HG03108 (cell line): ENCODE measurements around the gene SLC5A11.
"Not testable (repeated sequence)": the region's sequence is repeated elsewhere in the genome, so short reads cannot be mapped to it uniquely, and the experiment has no call there.

Experiments
- ATAC-seq: cut with Tn5 transposase; IDR thresholded peaks from one replicate; pipeline ENCODE4 v1.9.1; 2021; ENCODE audit warnings: moderate library complexity; ENCODE audit not compliant: unreplicated experiment

SLC5A11 gene

DNA sequence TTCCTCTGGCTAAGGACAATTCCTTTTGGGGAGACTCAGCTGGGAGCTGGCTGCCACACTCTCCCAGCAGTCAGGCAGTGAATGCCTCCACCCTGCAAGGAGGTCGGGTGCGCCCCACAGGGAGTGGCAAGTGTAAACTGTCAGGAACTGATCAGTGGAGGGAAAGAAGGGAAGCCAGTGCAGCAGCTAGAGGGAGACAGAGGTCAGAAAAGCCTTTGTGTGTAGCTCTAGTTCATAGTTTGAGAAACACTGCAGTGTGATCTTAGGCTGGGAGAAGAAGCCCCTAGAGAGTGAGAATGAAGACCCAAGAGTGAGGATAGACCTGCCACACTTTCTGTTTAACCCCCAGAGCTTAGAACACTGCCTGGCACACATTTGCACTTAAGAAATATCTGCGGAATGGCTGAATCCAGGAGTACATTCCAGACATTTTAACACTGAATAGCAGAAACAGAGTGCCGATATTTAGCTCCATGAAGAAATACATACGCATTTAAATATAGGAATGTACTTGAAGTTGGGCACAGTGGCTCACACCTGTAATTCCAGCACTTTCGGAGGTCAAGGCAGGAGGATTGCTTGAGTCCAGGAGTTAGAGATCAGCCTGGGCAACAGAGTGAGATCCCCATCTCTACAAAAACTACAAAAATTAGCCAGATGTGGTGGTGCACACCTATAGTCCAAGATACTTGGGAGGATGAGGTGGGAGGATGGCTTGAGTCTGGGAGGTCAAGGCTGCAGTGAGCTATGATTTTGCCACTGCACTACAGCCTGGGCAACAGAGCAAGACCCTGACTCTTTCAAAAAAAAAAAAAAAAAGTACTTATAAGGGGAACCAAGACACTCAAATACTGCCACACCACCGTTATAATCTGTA lies 11.1 kb upstream of the SLC5A11 start:
- no peak for ATAC-seq

DNA sequence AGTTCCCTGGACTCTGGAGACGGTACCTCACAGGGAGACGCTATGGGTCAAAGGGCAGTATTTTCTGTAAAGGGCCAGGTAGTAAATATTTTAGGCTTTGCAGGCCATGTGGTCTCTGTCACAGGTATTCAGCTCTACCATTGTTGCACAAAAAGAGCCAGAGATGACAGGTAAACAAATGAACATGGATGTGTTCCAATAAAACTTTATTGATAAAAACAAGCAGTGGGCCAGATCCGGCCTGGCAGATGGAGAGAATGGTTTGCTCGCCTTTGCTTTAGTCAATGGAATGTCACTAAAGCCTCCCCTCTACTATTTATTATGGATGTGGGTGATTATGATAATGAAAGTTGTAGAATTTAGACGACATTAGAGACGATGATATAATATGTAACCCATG lies 8.9 kb upstream of the SLC5A11 start:
- no peak for ATAC-seq

DNA sequence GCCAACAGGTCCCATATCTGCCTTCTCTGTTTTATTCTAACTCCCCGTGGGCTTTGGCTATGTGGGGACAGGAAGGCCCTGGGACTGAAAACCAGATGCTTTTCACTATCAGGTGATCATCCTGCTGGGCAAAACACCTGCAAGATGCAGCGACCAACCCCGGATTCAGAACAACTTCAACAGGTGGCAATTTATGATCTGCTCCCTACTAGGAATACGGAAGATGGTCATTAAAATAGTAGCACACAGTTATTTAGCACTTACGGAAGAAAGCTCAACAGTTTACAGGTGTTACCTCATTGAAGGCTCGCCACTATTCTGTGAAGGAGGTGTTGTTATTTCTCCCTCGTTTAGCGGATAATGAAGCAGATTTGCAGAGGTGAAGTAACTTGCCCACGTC lies 7.8 kb upstream of the SLC5A11 start:
- no peak for ATAC-seq

DNA sequence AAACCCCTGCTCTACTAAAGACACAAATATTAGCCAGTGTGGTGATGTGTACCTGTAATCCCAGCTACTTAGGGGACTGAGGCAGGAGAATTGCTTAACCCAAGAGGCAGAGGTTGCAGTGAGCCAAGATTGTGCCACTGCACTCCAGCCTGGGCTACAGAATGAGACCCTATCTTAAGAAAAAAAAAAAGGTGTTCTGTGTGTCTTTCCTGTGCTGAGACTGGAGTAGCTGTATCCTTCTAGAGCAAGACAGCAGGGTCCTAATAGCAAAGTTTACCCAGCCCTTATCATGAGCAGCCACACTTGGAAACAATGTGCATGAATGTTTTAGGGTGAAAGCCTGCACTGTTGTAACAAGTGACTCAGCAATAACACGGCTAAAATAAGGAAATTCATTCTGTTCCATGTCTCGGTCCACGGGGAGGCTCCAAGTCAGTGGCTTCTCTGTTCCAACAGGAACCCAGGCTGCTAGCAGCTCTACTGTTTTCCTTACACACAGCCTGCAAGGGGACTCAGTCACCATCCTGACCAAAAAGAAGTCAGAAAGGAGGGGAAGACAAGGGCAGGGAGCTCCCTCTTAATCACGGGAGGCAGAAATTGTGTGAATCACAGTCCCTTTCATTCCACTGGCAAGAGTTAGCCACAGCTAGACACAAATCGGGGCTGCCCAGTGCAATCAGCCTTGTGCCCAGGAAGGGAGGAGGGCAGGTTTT lies 7.1 kb upstream of the SLC5A11 start:
- no peak for ATAC-seq

DNA sequence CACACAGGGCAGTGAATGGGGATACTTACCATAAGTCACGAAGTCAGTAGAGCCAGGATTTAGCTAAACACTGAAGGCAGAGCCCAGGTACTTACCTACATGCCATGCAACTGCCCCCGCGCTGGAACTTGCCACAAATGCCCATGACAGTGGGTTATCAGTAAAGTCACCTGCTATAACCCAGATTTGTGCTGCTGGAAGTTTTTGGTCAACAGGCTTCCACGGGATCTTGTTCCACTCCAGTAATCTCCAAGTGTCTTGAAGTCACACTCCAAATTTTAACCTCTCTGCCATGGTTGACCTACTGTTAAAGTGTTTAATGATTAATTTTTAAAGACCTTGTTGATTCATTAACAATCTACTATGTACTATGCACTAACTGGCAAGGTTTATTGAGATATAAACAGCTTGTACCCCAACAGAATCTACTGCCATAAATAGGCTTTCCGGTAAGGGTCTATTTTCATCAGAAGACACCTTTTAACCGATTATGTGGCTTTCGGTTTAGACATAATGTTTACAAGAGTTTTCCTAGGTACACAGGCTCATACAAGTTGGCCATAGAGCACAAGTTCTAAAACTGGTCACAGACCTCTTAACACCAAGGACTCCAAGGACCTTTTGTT lies 6.3 kb upstream of the SLC5A11 start:
- ATAC-seq = no peak

DNA sequence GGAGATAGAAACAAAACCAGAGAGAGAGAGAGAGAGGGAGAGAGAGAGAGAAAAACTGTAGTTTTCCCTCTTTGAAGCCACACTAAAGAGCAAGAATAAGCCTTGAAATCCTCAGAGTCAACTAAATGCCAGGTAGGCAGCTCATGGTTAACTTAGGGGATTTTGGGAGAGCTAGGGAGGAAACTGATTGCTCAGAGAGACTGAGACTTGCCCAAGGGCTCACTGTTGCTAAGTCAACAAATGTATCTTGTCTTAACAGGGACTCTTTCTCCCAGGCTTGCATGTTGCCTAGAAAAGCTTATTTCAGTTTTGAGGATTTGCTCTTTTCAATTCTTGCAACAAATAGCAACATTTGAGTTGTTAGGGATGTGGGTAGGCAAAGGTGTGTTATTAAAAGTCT lies 4.5 kb upstream of the SLC5A11 start:
- ATAC-seq = no peak

DNA sequence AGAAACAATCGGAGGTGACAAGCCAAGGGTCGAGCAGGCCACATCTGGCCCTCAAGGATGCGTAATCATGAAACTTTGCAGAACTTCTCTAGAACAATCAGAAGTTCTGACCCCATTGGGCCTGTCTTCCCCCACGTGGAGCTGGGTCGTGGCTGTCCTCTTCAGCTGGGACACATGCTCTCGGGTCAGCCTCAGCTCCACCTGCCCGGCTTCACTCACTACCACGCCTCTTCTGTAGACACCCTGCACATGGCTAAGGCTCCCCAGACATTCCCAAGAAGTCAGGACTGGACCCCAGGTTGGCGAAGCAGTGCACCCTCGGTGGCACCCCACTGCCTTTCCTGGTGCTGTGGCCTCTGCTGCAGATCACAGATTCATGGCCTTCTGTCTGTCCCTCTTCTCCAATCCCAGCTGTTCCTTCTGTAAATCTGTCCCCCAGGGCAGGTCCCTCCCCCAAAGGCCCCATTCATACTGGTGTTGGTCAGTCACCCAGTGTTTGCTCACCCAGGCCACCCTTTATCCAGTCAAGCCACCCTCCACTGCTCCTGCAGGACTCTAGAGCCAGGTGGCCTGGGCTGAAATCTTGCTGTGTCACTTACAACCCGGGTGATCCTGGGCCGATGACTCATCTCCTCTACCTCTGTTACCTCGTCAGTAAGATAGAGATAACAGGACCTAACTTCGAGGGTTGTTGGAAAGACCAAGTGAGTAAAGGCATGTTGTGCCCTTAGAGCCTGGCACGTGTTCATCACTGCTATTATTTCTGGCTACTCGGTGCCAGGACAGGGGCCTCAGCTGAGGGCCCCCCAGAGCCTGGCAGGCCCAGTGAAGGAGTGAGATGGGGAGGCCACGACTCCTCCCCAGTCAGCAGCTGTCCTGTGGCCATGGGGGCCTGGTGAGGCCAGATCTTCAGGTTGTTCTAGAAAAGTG lies 1.4 kb upstream of the SLC5A11 start:
- no peak for ATAC-seq

DNA sequence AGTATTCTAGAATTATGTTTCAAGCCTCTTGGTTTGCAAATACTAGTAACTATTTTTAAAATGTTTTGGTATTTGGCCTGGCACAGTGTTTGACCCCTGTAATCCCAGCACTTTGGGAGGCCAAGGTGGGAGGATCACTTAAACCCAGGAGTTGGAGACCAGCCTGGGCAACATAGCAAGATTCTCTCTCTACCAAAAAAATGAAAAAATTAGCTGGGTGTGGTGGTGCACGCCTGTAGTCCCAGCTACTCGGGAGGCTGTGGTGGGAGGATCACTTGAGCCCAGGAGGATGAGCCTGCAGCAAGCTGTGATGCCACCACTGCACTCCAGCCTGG lies 765 bp upstream of the SLC5A11 start:
- ATAC-seq = not testable (repeated sequence)

DNA sequence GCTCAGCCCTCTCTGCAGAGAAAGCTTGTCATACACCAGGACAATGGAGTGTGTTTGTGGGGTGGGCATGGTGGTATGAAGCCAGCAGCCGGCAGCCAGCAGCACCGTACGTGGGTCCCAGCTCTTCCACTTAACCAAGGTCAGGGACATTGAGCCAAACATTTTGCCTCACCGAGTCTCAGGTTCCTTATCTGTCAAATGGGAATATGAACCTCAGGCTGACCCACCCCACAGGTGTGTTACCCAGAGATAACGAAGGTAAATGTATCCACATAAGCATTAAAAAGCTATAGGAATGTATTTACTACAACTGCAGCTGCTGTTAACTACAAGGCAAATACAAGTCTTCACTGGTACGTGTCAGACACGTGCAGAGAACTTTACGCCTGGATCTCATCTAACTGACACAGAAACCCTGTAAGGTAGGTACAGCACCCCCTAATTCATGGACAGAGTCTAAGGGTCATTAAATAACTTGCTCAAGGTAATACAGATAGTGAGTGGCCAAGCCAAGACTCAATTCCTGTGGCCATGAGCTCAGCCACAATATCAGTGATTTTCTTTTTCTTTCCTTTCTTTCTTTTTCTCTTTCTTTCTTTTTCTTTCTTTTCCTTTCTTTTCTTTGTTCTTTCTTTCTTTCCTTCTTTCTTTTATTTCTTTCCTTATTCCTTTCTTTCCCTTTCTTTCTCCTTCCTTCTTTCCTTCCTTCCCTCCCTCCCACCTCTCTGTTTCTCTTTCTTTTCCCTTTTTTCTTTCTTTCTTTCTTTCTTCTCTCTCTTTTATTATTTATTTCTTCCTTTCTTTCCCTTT lies 990 bp downstream of the SLC5A11 start:
- no peak for ATAC-seq

DNA sequence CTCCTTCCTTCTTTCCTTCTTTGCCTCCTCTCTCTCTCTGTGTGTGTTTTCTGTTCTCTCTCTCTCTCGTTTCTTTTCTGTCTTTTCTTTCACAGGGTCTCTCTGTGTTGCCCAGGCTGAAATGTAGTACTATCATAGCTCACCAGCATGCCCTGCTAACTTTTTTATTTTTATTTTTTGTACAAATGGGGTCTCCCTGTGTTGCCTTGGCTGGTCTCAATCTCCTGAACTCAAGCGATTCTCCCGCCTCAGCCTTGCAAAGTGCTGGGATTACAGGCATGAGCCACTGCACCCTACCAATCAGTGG lies 1.5 kb downstream of the SLC5A11 start:
- no peak for ATAC-seq

DNA sequence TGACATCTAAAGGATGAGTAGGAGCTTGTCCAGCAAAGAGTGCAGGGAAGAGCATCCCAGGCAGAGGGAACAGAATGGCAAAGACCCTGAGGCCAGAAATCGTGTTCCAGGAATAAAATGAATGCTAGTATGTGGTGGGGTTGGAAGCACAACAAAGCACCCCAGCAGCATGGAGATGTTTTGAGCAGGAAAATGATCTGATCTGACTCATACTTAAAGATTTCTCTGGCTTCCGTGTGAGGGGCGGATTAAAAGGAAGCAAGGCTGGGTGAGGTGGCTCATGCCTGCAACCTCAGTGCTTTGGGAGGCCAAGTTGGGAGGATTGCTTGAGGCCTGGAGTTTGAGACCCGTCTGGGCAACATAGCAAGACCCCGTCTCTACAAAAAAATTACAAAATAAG lies 2.3 kb downstream of the SLC5A11 start:
- ATAC-seq = no peak

DNA sequence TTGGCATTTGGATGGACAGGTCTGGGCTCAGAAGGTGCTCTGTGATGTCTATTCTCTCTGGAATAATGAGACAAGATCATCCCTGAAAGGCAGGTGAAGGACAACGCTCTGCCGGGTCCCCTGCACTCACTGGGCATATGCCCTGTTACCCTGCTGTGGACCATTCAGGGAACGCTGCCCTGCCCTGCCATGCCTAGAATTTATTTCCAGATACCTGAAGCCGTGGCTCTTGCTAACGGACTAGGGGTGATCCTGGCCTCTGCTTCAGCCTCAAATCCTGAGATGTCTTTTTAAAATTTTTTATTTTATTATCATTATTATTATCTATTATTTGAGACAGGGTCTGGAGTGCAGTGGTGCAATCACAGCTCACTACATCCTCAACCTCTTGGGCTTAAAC lies 3.9 kb downstream of the SLC5A11 start:
- ATAC-seq = no peak

DNA sequence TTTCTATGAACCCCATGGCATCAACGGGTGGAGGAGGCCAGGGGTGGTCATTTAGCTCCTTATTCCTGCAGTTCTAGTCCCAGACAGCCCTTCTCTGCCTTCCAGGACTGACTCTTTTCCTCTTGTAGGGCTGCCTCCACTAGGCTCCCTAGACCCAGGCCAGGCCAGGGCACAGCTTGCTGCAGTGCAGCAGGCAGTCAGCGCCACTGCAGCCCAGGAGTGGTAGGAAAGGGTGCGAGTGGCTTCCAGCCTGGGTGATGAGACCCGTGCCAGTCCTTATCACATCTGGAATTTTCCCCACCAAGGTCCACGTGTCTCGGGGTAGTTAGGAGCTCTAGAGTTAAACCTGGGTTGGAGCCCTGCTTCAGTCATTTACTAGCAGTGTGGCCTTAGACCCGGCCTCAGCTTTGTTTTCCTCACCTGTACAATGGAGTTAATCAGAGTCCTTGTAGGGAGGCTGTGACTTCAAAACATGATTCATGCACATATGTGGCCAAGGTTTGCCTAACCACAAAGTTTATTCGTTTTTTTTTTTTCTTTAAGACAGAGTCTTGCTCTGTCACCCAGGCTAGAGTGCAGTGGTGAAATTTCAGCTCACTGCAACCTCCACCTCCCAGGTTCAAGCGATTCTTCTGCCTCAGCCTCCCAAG lies 4.7 kb downstream of the SLC5A11 start:
- ATAC-seq = no peak

DNA sequence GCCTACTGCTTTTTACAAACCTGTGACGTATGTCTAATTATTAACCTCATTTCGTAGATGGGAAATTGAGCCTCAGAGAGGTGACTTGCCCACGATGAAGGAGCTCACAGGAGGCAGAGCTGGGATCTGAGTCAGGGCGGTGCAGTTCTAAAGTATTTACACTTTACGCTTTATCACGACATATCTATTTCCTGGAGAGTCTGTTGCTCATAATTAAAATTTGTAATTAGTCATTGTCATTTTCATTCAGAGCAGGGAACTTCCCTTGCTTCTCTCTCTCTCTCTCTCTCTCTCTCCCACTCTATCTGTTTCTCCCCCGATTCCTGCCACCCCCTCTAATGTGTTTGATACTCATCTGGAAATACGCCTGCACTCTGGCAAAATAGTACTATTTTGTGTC lies 5.9 kb downstream of the SLC5A11 start:
- ATAC-seq = no peak

DNA sequence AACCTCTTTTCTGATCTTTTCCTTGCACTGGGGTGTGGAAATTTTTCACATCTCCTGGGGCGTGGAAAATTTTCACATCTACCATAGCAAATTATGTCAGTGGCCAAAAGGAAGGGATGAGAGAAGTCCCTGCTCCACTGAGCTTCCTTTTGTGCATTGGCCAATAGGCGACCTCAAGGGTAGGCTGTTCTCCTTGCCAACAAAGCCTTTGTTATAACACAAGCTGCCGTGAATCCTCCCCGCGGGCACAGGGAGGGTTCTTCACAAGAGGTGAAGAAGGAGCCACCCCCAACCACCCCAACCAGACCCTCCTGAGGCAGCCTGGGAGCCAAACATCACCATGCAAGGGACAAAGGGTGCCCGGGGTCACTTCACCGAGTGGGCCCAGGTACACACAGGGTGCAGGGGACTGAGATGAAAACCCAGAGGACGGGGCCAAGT lies 6.5 kb downstream of the SLC5A11 start:
- no peak for ATAC-seq

DNA sequence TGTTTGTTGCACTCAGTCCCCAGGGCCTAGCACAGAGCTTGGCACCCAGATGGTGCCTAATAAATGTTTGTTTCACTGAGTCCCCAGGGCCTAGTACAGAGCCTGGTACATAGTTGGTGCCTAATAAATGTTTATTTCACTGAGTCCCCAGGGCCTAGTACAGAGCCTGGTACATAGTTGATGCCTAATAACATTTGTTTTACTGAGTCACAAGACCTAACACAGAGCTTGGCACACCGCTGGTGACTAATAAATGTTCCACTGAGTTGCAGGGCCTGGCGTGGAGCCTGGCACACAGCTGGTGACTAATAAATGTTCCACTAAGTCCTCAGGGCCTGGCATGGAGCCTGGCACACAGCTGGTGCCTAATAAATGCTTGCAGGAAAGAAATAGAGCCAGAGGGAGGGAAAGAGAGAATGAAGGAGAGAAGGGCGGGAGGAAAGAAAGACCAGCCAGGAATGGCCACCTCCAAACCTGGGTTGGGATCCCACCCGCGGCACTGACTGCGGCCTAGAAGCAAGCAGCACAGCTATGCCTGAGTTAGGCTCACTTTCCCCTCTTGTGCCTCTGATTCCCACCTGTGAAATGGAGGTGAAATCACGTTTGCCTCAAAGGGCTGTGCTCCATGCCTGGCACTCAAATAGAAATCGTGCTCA lies 7.5 kb downstream of the SLC5A11 start:
- no peak for ATAC-seq

DNA sequence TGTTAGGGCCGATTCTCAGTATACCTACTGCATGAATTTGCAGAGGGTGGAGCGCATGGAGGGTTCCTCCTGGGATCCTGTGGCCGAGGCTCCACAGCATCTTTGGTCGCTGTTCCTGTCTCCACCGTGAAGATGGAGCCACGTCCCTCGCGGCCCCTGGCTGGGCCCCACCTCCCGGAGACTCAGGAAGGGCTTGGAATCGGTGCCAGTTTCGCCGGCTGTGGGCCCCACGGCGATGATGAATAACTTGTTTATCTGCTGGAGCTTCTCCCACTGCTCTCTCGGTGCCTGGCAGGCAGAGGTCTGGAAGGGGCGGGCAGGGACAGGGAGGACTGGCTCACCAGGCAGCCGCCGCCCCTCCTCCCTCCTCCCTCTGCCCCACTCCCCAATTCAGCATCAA lies 8.1 kb downstream of the SLC5A11 start:
- ATAC-seq = no peak

DNA sequence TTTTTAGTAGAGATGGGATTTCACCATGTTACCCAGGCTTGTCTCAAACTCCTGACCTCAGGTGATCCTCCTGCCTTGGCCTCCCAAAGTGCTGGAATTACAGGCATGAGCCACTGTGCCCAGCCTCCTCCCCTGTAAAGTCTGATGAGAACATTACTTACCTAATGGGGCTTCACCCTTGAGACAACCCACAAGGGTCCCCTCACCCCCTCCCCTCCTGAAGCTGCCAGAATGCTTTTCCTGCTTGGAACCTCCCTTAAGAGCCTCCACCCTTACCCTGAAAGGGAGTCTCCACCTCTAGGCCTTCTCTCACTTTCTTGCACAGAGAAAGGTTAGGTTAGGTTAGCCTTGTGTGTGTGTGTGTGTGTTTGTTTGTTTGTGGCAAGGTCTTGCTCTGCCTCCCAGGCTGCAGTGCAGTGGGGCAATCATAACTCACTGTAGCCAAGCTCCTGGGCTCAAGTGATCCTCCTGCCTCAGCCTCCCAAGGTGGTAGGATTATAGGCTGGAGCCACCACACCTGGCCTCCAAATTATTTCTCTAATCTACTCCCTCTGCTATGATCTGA lies 8.9 kb downstream of the SLC5A11 start:
- no peak for ATAC-seq

DNA sequence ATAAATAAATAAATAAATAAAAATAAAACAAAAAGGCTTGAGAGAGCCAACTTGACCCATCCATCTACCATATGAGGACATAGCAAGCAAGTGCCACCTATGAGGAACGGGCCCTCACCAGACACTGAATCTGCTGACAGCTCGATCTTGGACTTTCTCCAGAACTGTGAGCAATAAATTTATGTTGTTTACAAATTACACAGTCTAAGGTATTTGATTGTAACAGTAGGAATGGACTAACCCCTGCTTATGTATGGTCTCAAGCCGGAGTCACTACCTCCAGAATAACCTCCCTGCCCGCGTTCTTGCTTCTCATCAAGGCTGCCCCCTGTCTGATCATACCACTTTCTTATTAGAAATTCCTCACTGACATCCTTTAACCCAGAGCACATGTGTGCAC lies 9.9 kb downstream of the SLC5A11 start:
- no peak for ATAC-seq
